Activated CD4-positive, alpha-beta T cell treated with anti-CD3 and anti-CD28 coated beads, Interleukin-2, amount 10 ng/mL, durations not matched to agents 24 days and 14 days (primary cell): ENCODE data around the gene SEMA4C. TPM values are rescaled to one million over a fixed set of nuclear protein-coding genes. Genes with fewer than 3 reads are reported as not detected.
A peak's percentile ranks its signal among the peaks of the same experiment; 100 is the strongest.

Source experiments
- DNase-seq: peaks from one replicate; pipeline ENCODE4 v3.0.0; 2022
- H3K27ac Mint-ChIP-seq: one replicate; pipeline ENCODE4 v1.8.0; 2022; ENCODE audit warnings: mild to moderate bottlenecking, mixed read lengths
- H3K27me3 Mint-ChIP-seq: one replicate; pipeline ENCODE4 v1.8.0; 2022; ENCODE audit warnings: mixed read lengths
- H3K36me3 Mint-ChIP-seq: one replicate; pipeline ENCODE4 v1.8.0; 2022; ENCODE audit warnings: low read depth, mild to moderate bottlenecking, mixed read lengths
- H3K4me1 Mint-ChIP-seq: one replicate; pipeline ENCODE4 v1.8.0; 2021; ENCODE audit warnings: mixed read lengths
- H3K4me3 Mint-ChIP-seq: one replicate; pipeline ENCODE4 v1.8.0; 2022; ENCODE audit warnings: mild to moderate bottlenecking, moderate library complexity, mixed read lengths
- H3K9me3 Mint-ChIP-seq: one replicate; pipeline ENCODE4 v1.8.0; 2021; ENCODE audit warnings: mixed read lengths
- intact Hi-C: fragments of 100-400 bp; cut with micrococcal nuclease; formaldehyde crosslinking; loops from one replicate; pipeline ENCODE4 v1.15.1; 2023
- total RNA-seq: library from RNA; stranded (reverse); gene quantifications from 2 replicates; pipeline ENCODE4 v1.2.3, GENCODE V29; 2022

The SEMA4C gene
- total RNA-seq, 1 donor from 2014 or later = 26.1 TPM

DNA sequence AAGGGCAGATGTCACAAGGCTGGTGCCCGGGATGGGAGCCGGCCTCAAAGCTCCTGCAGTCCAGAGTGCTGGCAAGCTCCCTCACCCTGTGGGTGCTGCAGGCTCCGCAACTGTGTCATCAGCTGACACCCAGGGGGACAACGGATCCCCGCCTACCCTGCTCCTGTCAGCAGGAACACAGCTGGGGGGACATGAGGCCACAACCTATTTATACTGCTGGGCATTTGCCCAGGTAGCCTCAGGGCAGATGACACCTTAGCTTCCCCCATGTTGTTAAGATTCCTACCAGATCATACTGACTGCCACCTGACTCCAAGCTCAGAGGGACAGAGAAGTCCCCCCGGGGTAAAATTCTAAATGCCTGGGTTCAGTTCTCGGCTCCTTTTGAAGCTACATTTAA, 27.3 kb downstream of the SEMA4C start:
- Mint-ChIP-seq H3K9me3 (no peaks in the 10 kb centered on the region), H3K27me3 (no peaks in the 10 kb centered on the region), H3K4me1 (peaks cover 13% of the 10 kb centered on the region), H3K4me3 (no peak overlapping the region), H3K27ac (no peak overlapping the region), H3K36me3 (peaks cover 24% of the 10 kb centered on the region)
- DNase-seq = no peak
- intact Hi-C loops = no loop called here

DNA sequence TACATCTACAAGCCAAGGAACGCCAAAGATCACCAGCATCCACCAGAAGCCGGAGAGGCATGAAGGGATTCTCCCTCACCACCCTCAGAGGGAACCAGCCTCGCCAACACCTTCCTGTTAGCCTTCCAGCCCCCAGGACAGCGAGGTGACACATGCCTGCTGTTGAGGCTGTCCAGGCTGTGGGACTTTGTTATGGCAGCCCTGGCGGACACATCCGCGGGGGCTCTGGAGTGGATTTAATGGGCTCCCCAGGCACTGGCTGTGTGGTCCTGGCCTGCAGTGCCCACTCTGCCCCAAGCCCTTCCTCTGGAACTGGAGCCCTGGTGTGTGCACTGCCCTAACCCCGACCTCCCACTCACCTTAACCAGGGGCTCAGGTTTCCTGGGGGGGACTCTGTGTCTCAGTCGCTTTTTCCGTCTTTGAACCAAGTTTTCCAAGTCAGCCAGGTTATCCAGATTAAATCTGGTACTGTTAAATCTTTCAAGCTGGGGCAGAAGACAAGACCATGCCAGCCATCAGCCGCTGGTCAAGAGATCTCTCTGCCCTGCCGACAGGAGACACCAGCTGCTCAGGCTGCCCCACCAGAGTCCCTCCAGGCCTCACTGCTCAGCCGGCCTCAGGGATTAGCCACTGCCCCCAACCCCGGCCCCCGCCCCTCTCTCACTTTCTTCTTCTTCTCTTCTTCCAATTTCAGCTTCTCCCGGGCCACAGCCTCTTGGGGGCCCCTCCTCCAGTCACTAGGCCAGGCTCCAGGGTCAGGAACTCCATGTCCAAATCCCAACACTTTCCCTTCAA, 28.0 kb downstream of the SEMA4C start:
- Mint-ChIP-seq H3K4me1 (peaks cover 13% of the 10 kb centered on the region), H3K4me3 (no peak overlapping the region), H3K27ac (peak overlapping the region; percentile 58), H3K36me3 (peaks cover 23% of the 10 kb centered on the region), H3K9me3 (no peaks in the 10 kb centered on the region), H3K27me3 (no peaks in the 10 kb centered on the region)
- intact Hi-C loops = no loop called here
- no peak for DNase-seq

GRCh38 chr2:96839875-96840850, 29.7 kb downstream of the SEMA4C start:
- Mint-ChIP-seq H3K9me3 (no peaks in the 10 kb centered on the region), H3K36me3 (peaks cover 27% of the 10 kb centered on the region), H3K27ac (peak overlapping the region; percentile 29), H3K4me1 (peaks cover 13% of the 10 kb centered on the region), H3K4me3 (no peak overlapping the region), H3K27me3 (no peaks in the 10 kb centered on the region)
- DNase-seq = peak; percentile 57
- intact Hi-C loops = no loop called here

GRCh38 chr2:96839293-96839874, 30.5 kb downstream of the SEMA4C start:
- Mint-ChIP-seq H3K4me1 (peaks cover 13% of the 10 kb centered on the region), H3K27ac (peak overlapping the region; percentile 72), H3K9me3 (no peaks in the 10 kb centered on the region), H3K4me3 (peak overlapping the region; percentile 62), H3K36me3 (peaks cover 32% of the 10 kb centered on the region), H3K27me3 (no peaks in the 10 kb centered on the region)
- DNase-seq = peak; percentile 94
- intact Hi-C loops = no loop called here

- intact Hi-C loops = no loop called here
- H3K27ac Mint-ChIP-seq = peak overlapping the region; percentile 72
- H3K36me3 Mint-ChIP-seq = peaks cover 35% of the 10 kb centered on the region
- H3K27me3 Mint-ChIP-seq = no peaks in the 10 kb centered on the region
- no peaks in the 10 kb centered on the region for H3K9me3 Mint-ChIP-seq
- peaks cover 12% of the 10 kb centered on the region for H3K4me1 Mint-ChIP-seq
- no peak for DNase-seq
- peak overlapping the region; percentile 62 for H3K4me3 Mint-ChIP-seq
These were observed 31.3 kb downstream of the SEMA4C start for GRCh38 chr2:96838345-96839292.

- no peak overlapping the region for H3K27ac Mint-ChIP-seq
- intact Hi-C loops = no loop called here
- H3K9me3 Mint-ChIP-seq = no peaks in the 10 kb centered on the region
- no peak overlapping the region for H3K4me3 Mint-ChIP-seq
- H3K4me1 Mint-ChIP-seq = peaks cover 8% of the 10 kb centered on the region
- H3K36me3 Mint-ChIP-seq = peaks cover 39% of the 10 kb centered on the region
- H3K27me3 Mint-ChIP-seq = no peaks in the 10 kb centered on the region
- peak; percentile 53 for DNase-seq
These were observed 32.3 kb downstream of the SEMA4C start for GRCh38 chr2:96837575-96837974.

- Mint-ChIP-seq H3K9me3 (no peaks in the 10 kb centered on the region), H3K27me3 (no peaks in the 10 kb centered on the region), H3K27ac (no peak overlapping the region), H3K4me1 (peaks cover 6% of the 10 kb centered on the region), H3K36me3 (peaks cover 41% of the 10 kb centered on the region), H3K4me3 (no peak overlapping the region)
- no peak for DNase-seq
- intact Hi-C loops = no loop called here
These were observed 34.0 kb downstream of the SEMA4C start for GRCh38 chr2:96835830-96836229.

- no peak overlapping the region for H3K27ac Mint-ChIP-seq
- no peak overlapping the region for H3K4me3 Mint-ChIP-seq
- no peaks in the 10 kb centered on the region for H3K9me3 Mint-ChIP-seq
- no peak for DNase-seq
- intact Hi-C loops = no loop called here
- peaks cover 56% of the 10 kb centered on the region for H3K36me3 Mint-ChIP-seq
- H3K4me1 Mint-ChIP-seq = peaks cover 2% of the 10 kb centered on the region
- H3K27me3 Mint-ChIP-seq = no peaks in the 10 kb centered on the region
These were observed 36.9 kb downstream of the SEMA4C start for GRCh38 chr2:96832754-96833507.

- Mint-ChIP-seq H3K27me3 (no peaks in the 10 kb centered on the region), H3K36me3 (peaks cover 59% of the 10 kb centered on the region), H3K4me1 (peaks cover 2% of the 10 kb centered on the region), H3K27ac (no peak overlapping the region), H3K9me3 (no peaks in the 10 kb centered on the region), H3K4me3 (no peak overlapping the region)
- no peak for DNase-seq
- intact Hi-C loops = no loop called here
These were observed 37.5 kb downstream of the SEMA4C start for GRCh38 chr2:96832408-96832753.

GRCh38 chr2:96831679-96832078, 38.2 kb downstream of the SEMA4C start:
- Mint-ChIP-seq H3K27ac (no peak overlapping the region), H3K9me3 (no peaks in the 10 kb centered on the region), H3K4me1 (peaks cover 2% of the 10 kb centered on the region), H3K36me3 (peaks cover 56% of the 10 kb centered on the region), H3K27me3 (no peaks in the 10 kb centered on the region), H3K4me3 (no peak overlapping the region)
- DNase-seq = peak; percentile 55
- intact Hi-C loops = no loop called here

GRCh38 chr2:96830044-96830562, 39.8 kb downstream of the SEMA4C start:
- H3K9me3 Mint-ChIP-seq = no peaks in the 10 kb centered on the region
- DNase-seq = no peak
- H3K27me3 Mint-ChIP-seq = no peaks in the 10 kb centered on the region
- H3K36me3 Mint-ChIP-seq = peaks cover 57% of the 10 kb centered on the region
- H3K27ac Mint-ChIP-seq = peak overlapping the region; percentile 43
- peaks cover 2% of the 10 kb centered on the region for H3K4me1 Mint-ChIP-seq
- intact Hi-C loops = no loop called here
- no peak overlapping the region for H3K4me3 Mint-ChIP-seq

GRCh38 chr2:96828874-96829273, 41.0 kb downstream of the SEMA4C start:
- no peaks in the 10 kb centered on the region for H3K9me3 Mint-ChIP-seq
- DNase-seq = no peak
- no peaks in the 10 kb centered on the region for H3K27me3 Mint-ChIP-seq
- H3K4me1 Mint-ChIP-seq = peaks cover 2% of the 10 kb centered on the region
- H3K4me3 Mint-ChIP-seq = no peak overlapping the region
- intact Hi-C loops = no loop called here
- peaks cover 52% of the 10 kb centered on the region for H3K36me3 Mint-ChIP-seq
- H3K27ac Mint-ChIP-seq = no peak overlapping the region
